ENCODE data around the gene QPCT. TPM values are rescaled to one million over a fixed set of nuclear protein-coding genes. Genes with fewer than 3 reads are reported as not detected.
A peak's percentile ranks its signal among the peaks of the same experiment; 100 is the strongest.

The QPCT gene
- total RNA-seq, 4 donors from 2014 or later = 1.5 to 4.8 (median 3.1) TPM

DNA sequence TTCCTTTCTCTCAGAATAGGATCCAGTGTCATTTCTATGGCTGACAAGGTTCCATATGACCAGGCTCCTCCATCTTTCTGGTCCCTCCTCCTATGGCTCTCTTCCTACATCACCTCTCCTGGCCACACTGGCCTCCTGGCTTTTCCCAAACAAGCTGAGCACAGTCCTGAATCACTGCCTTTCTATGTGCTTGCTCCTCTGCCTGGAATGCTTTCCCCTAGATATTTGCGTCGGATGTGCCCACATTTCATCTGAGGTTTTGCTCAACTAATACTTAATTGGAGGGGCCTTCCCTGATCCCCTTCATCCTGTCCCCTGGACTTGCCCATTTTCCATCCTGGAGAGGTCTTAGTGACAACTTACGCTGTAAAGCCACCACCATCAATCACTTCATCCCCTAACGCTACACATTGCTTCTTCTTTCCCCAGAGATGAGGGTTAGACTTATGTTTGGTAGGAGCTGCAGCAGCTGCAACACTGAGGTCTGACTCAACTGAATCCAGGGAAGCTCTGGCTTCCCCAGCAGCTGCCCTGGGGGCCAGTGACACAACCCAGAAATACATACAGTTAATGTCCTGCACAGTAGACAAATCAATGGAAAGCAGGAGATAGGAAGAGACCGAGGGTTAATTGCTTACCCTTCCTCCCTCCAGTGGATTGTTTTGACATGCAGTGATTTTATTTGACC, 42.9 kb downstream of the QPCT start:
- DNase-seq (ENCODE audit: low spot score in 2 of 2) = no peak
- Histone ChIP-seq H3K4me1 (peaks cover 0 to 6% (median 2%) of the 10 kb centered on the region in 4 donors), H3K27ac (no peak overlapping the region), H3K4me3 (no peak overlapping the region), H3K27me3 (no peaks in the 10 kb centered on the region), H3K36me3 (no peaks in the 10 kb centered on the region), H3K9me3 (no peaks in the 10 kb centered on the region)
- TF ChIP-seq, protein P1, sequence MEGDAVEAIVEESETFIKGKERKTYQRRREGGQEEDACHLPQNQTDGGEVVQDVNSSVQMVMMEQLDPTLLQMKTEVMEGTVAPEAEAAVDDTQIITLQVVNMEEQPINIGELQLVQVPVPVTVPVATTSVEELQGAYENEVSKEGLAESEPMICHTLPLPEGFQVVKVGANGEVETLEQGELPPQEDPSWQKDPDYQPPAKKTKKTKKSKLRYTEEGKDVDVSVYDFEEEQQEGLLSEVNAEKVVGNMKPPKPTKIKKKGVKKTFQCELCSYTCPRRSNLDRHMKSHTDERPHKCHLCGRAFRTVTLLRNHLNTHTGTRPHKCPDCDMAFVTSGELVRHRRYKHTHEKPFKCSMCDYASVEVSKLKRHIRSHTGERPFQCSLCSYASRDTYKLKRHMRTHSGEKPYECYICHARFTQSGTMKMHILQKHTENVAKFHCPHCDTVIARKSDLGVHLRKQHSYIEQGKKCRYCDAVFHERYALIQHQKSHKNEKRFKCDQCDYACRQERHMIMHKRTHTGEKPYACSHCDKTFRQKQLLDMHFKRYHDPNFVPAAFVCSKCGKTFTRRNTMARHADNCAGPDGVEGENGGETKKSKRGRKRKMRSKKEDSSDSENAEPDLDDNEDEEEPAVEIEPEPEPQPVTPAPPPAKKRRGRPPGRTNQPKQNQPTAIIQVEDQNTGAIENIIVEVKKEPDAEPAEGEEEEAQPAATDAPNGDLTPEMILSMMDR (IDR thresholded peaks at IDR 0.05) = no peak
- TF ChIP-seq EP300 (IDR thresholded peaks at IDR 0.05) (no peak), POLR2A (IDR thresholded peaks at IDR 0.05) (no peak)
- WGBS, 2 donors = 78 to 82% methylated on average over 5 of the region's 5 CpGs

DNA sequence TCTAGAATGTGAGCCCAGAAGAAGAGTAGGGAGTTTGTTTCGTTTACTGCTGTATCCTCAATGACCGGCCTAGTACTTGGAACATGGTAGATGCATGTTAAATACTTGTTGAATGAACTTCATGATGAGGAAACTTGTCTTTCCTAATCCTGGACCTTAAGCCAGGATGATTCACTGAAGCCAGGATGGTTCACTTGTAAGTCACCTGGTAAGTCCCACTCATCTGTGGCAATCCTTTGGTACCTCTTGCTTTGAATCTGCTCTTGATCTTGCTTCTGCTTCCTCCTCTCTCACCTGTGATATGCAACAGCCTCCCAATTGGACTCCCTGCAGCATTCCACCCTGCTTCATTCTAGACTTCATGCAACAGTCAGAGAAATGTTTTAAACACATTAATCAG, 43.6 kb downstream of the QPCT start:
- DNase-seq (ENCODE audit: low spot score in 2 of 2) = no peak
- Histone ChIP-seq H3K9me3 (no peaks in the 10 kb centered on the region), H3K4me1 (peaks cover 0 to 6% (median 2%) of the 10 kb centered on the region in 4 donors), H3K4me3 (no peak overlapping the region), H3K27me3 (no peaks in the 10 kb centered on the region), H3K27ac (no peak overlapping the region), H3K36me3 (no peaks in the 10 kb centered on the region)
- 92 to 98% methylated on average over 2 of the region's 2 CpGs for WGBS, 2 donors
- TF ChIP-seq, protein P1 (IDR thresholded peaks at IDR 0.05) = no peak
- TF ChIP-seq EP300 (IDR thresholded peaks at IDR 0.05) (no peak), POLR2A (IDR thresholded peaks at IDR 0.05) (no peak)

DNA sequence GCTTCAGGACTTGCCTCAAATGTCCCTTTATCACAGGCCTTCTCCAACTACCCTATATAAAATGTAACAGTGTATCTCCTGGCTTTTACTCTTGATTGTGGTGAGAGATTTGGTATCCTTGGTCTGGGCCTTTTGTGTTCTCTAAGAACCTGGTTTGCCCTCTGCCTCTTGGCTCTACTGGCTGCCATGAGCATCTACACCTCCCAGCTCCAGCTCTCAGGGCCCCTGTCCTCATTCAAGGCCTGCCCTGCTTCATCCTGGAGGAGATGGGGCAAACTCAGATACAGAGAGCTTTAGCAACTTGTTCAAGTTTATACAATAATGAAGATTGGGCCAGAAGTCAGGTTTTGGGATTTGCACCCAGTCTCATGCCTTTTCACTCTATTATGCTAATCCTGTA, 45.0 kb downstream of the QPCT start:
- H3K9me3 ChIP-seq = no peaks in the 10 kb centered on the region
- no peak for DNase-seq (ENCODE audit: low spot score in 2 of 2)
- TF ChIP-seq POLR2A (IDR thresholded peaks at IDR 0.05) = no peak
- TF ChIP-seq, protein P1 (IDR thresholded peaks at IDR 0.05) = no peak
- no peak for TF ChIP-seq EP300 (IDR thresholded peaks at IDR 0.05)
- H3K36me3 ChIP-seq = no peaks in the 10 kb centered on the region
- no peak overlapping the region for H3K4me3 ChIP-seq
- H3K27ac ChIP-seq = no peak overlapping the region
- H3K27me3 ChIP-seq = no peaks in the 10 kb centered on the region
- H3K4me1 ChIP-seq = peaks cover 0 to 6% (median 2%) of the 10 kb centered on the region in 4 donors

DNA sequence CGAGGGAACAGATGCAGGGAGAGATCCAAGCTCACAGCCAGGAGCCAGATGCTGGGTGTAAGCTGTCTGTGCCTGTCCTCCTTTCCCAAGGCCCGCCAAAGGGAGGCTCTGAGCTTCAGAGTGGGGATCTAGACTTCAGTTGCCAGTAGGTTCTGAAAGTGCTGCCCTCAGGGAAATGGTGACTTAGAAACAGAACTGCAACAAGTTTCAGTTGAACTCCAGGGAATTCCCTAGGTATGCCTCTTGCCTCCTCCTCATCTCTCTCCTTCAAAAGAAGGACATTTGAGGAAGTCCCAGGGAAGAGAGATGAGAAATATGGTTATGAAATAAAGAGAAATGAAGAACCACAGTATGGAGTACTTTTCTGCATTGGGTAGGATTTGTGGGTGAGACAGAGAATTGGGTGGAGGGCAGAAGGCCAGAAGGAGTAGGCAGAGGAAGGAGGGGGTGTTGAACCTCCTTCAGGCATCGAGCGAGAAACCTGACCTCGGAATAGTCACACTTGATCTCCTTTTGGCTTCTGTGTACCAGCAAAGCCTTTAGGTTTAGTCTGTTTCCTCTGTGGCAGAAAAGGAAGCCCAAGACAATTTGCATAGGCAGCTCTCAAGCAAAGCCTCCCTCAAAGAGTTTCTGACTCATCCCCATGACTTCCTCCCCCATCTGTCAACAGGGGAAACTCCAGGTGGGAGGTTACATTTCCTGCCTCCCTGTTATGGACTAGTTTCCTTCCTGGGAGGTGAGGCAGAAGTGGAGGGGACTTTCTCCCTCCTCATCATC, 45.7 kb downstream of the QPCT start:
- TF ChIP-seq, protein P1 (IDR thresholded peaks at IDR 0.05) = no peak
- TF ChIP-seq POLR2A (IDR thresholded peaks at IDR 0.05) = no peak
- TF ChIP-seq EP300 (IDR thresholded peaks at IDR 0.05) = peak in 1 of 2 donors; percentile 24
- H3K36me3 ChIP-seq = no peaks in the 10 kb centered on the region
- H3K9me3 ChIP-seq = no peaks in the 10 kb centered on the region
- no peak overlapping the region for H3K4me3 ChIP-seq
- no peaks in the 10 kb centered on the region for H3K27me3 ChIP-seq
- no peak for DNase-seq (ENCODE audit: low spot score in 2 of 2)
- WGBS, 2 donors = 53% methylated on average over 5 of the region's 5 CpGs
- H3K4me1 ChIP-seq = peaks cover 0 to 6% (median 2%) of the 10 kb centered on the region in 4 donors
- peak overlapping the region in 1 of 4 donors; percentile 49 for H3K27ac ChIP-seq

DNA sequence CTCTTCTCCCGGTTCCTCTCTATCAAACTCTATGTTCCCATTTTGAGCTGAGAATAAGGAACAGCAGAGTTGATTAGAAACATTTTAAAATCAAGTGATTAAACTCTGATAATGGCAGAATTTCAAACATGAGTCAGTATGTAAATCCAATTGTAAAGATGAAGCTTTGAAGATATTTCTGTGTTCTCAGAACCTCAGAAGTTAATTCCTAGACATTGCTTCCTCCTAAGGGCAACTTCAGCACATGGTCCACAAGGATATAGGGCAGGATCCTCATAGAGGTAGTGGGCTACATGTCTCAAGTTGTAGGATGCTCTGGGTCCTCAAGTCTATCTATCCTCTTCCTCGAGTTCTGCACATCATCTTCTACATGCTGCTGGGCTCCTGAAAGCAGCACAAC, 46.3 kb downstream of the QPCT start:
- Histone ChIP-seq H3K27ac (no peak overlapping the region), H3K9me3 (no peaks in the 10 kb centered on the region), H3K36me3 (no peaks in the 10 kb centered on the region), H3K4me3 (no peak overlapping the region), H3K27me3 (no peaks in the 10 kb centered on the region), H3K4me1 (peaks cover 0 to 6% (median 2%) of the 10 kb centered on the region in 4 donors)
- DNase-seq (ENCODE audit: low spot score in 2 of 2) = no peak
- WGBS, 2 donors = 70 to 84% methylated on average over 2 of the region's 2 CpGs
- TF ChIP-seq EP300 (IDR thresholded peaks at IDR 0.05) (no peak), POLR2A (IDR thresholded peaks at IDR 0.05) (no peak)
- TF ChIP-seq, protein P1 (IDR thresholded peaks at IDR 0.05) = no peak

Data from tibial nerve (tissue), 4 donors.